Endothelial cell of umbilical vein (primary cell): Measurements from ENCODE around the gene FRMD4A. TPM values are rescaled to one million over a fixed set of nuclear protein-coding genes. Genes with fewer than 3 reads are reported as not detected.

ENCODE experiments used
- BruUV-seq: library from RNA; stranded (reverse); fragments of 400-500 nt; replicated peaks from 2 replicates; lab custom pipeline; 2021; lab: Mats Ljungman, UMichigan
- CTCF ChIA-PET: fragments of 300-600, 350-600 bp; sonication (Branson Sonifier 250); formaldehyde crosslinking; loops from one replicate; lab custom pipeline; 2021; ENCODE audit warnings: antibody characterized with exemption, inconsistent platforms; lab: Charles Lee
- POLR2A ChIA-PET: fragments of 300-600, 350-600 bp; sonication (Branson Sonifier 250); formaldehyde crosslinking; loops from one replicate; lab custom pipeline; 2021; ENCODE audit warnings: antibody characterized with exemption, inconsistent platforms; lab: Charles Lee
- DNase-seq: peaks from one replicate; pipeline ENCODE4 v3.0.0-alpha.2; 2011; ENCODE audit warnings: low read depth, low spot score
- FAIRE-seq: peaks from 2 replicates; lab custom pipeline; 2011; peaks lifted over from hg19 to GRCh38; lab: Jason Lieb, UNC
- H2AFZ ChIP-seq: 2 replicates; pipeline ENCODE4 v1.6.0; 2012; ENCODE audit warnings: low read depth, low read length, control low read depth, inconsistent platforms
- H3K27ac ChIP-seq: 2 replicates; pipeline ENCODE4 v1.5.1; 2011; ENCODE audit warnings: low read depth, mild to moderate bottlenecking, control low read depth, low read length, moderate library complexity; ENCODE audit not compliant: insufficient read depth
- H3K27me3 ChIP-seq, 2 experiments: 2 replicates each; pipeline versions ENCODE4 v1.6.0 to v1.6.1; 2011; ENCODE audit warnings: low read length in 2 of 2, mixed read lengths in 1 of 2; ENCODE audit not compliant: control insufficient read depth in 2 of 2, insufficient read depth in 2 of 2
- H3K36me3 ChIP-seq, 2 experiments: 2 replicates in 1 of 2; 3 replicates in 1 of 2; pipeline ENCODE4 v1.5.1; 2011; ENCODE audit warnings: low read length in 2 of 2, mild to moderate bottlenecking in 1 of 2, moderate library complexity in 1 of 2; ENCODE audit not compliant: control insufficient read depth in 2 of 2, insufficient read depth in 2 of 2; ENCODE audit errors: extremely low read depth in 1 of 2
- H3K4me1 ChIP-seq: 3 replicates; pipeline ENCODE4 v1.5.1; 2011; ENCODE audit warnings: mild to moderate bottlenecking, low read length; ENCODE audit not compliant: control insufficient read depth, insufficient read depth; ENCODE audit errors: extremely low read depth
- H3K4me2 ChIP-seq: 2 replicates; pipeline ENCODE4 v1.6.1; 2011; ENCODE audit warnings: low read length, control low read depth, mixed read lengths; ENCODE audit not compliant: insufficient read depth
- H3K4me3 ChIP-seq, 3 experiments: fragments of 200-600 bp in 1 of 3; sonication (generic), shearing (Covaris generic) in 1 of 3; replicated peaks in 1 of 3; 2 replicates each; pipeline ENCODE4 v1.5.1; 2011 to 2016; ENCODE audit warnings: control low read depth in 3 of 3, low read length in 3 of 3, mild to moderate bottlenecking in 2 of 3, inconsistent platforms in 1 of 3, low read depth in 1 of 3, moderate library complexity in 1 of 3; ENCODE audit not compliant: insufficient read depth in 1 of 3
- H3K79me2 ChIP-seq: 2 replicates; pipeline ENCODE4 v1.6.0; 2012; ENCODE audit warnings: low read length, inconsistent platforms; ENCODE audit not compliant: control insufficient read depth, insufficient read depth
- H3K9ac ChIP-seq: replicated peaks from 2 replicates; pipeline ENCODE3; 2011; ENCODE audit warnings: low read length, control low read depth; ENCODE audit not compliant: insufficient read depth; ENCODE audit errors: extremely low read depth
- H3K9me1 ChIP-seq: replicated peaks from 3 replicates; pipeline ENCODE4 v1.6.0; 2011; ENCODE audit warnings: mild to moderate bottlenecking, low read length; ENCODE audit not compliant: control insufficient read depth, insufficient read depth; ENCODE audit errors: extremely low read depth
- H3K9me3 ChIP-seq: replicated peaks from 2 replicates; pipeline ENCODE4 v1.5.1; 2012; ENCODE audit warnings: low read length, inconsistent platforms; ENCODE audit not compliant: control insufficient read depth, insufficient read depth
- H4K20me1 ChIP-seq: replicated peaks from 2 replicates; pipeline ENCODE3; 2011; ENCODE audit warnings: mild to moderate bottlenecking, low read length; ENCODE audit not compliant: control insufficient read depth, insufficient read depth; ENCODE audit errors: extremely low read depth
- EZH2 ChIP-seq: IDR thresholded peaks from 2 replicates; pipeline ENCODE4 v1.6.1; 2012; ENCODE audit warnings: borderline replicate concordance, low read depth, mild to moderate bottlenecking, moderate library complexity, low read length, inconsistent platforms; ENCODE audit not compliant: severe bottlenecking
- FOS ChIP-seq: IDR thresholded peaks from 2 replicates; pipeline ENCODE4 v1.6.1; 2011; ENCODE audit warnings: mild to moderate bottlenecking, low read length, moderate library complexity, borderline replicate concordance; ENCODE audit not compliant: insufficient read depth
- GATA2 ChIP-seq: IDR thresholded peaks from 2 replicates; pipeline ENCODE4 v1.7.0; 2011; ENCODE audit warnings: low read depth, mild to moderate bottlenecking, moderate library complexity, mixed read lengths, low read length; ENCODE audit not compliant: insufficient read length, insufficient read depth
- JUN ChIP-seq: IDR thresholded peaks from 2 replicates; pipeline ENCODE4 v1.6.1; 2011; ENCODE audit warnings: borderline replicate concordance, low read depth; ENCODE audit not compliant: insufficient read length, insufficient read depth
- MYC ChIP-seq: IDR thresholded peaks from one replicate; pipeline ENCODE4 v1.6.1; 2011; ENCODE audit warnings: mild to moderate bottlenecking, low read depth, low read length
- POLR2A ChIP-seq: IDR thresholded peaks from 2 replicates; pipeline ENCODE4 v1.6.1; 2012; ENCODE audit warnings: low read depth, mild to moderate bottlenecking, control low read depth, low read length
- POLR2AphosphoS5 ChIP-seq: IDR thresholded peaks from 2 replicates; pipeline ENCODE4 v1.6.1; 2012; ENCODE audit warnings: low read depth, mild to moderate bottlenecking, control low read depth, low read length, moderate library complexity; ENCODE audit not compliant: insufficient read depth
- dilution Hi-C: fragments of 300-500 bp; cut with MboI; formaldehyde crosslinking; loops from one replicate; pipeline ENCODE4 v1.15.0; 2019; ENCODE audit warnings: low sequenced_read_pairs; ENCODE audit not compliant: extremely low pct_ligation_motif_present
- intact Hi-C: fragments of 100-400 bp; cut with micrococcal nuclease; formaldehyde crosslinking; loops from one replicate; pipeline ENCODE4 v1.10.0; 2022
- polyA plus RNA-seq, 4 experiments: library from polyadenylated mRNA; depleted of rRNA in 3 of 4; stranded (reverse) in 3 of 4; unstranded in 1 of 4; fragments of >200 nt; gene quantifications; 2 replicates each; pipeline versions ENCODE4 v1.2.1 to v1.2.3, GENCODE V29; 2011 to 2012; ENCODE audit warnings: missing spikeins in 1 of 4
- total RNA-seq: library from RNA; stranded (reverse); gene quantifications from 2 replicates; pipeline ENCODE4 v1.2.3, GENCODE V29; 2021
- TF ChIP-seq, protein P1 (sequence below): IDR thresholded peaks from 2 replicates; pipeline ENCODE4 v1.6.1; 2011; ENCODE audit not compliant: insufficient read depth, insufficient read length
- TF ChIP-seq, protein P2 (sequence below), 2 donors: IDR thresholded peaks; 1 replicate in 1 of 2; 2 replicates in 1 of 2; pipeline ENCODE4 v1.5.1; 2011; ENCODE audit warnings: low read length in 2 of 2, mild to moderate bottlenecking in 2 of 2, moderate library complexity in 2 of 2, control low read depth in 1 of 2, inconsistent platforms in 1 of 2, low read depth in 1 of 2; ENCODE audit not compliant: insufficient read depth in 1 of 2; ENCODE audit errors: extremely low read depth in 1 of 2

Gene FRMD4A
- total and polyA plus RNA-seq, 2 donors (not counting 3 experiments of a cell fraction or from before 2014, with no cell fraction given) = 123 to 148 TPM

DNA sequence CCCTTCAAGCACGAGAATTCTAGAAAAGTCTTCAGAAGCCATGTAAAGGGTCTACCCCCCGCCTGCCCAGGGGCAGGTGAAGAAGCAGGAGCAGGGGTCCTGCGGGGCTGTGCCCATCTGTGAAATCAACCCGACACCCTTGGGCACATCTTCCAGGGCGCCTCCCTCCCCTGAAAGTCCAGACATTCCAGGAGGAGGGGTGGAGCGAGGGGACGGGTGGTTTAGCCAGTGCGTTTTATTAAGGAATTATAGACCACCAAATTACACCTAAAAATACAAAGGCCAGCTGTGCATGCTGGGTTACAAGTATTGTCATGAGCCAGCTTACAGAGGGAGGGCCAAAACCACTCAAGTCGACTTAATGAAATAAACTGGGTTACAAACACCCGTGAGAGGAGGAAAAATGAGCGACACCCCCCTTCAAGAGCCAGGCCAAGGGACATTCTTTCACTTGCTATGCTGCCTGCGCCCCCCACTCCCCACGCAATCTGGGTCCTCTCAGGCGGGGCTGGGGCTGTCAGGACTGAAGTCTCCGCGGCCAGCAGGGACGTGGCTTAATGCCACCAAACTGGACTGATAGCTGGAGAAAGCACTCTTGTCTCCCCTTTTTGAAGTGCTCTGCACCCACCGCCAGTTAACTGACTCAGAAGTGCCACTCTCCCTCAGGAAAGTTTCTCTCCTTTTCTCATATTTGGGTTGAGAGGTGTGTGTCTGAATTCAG lies 360.3 kb downstream of the FRMD4A start:
- Histone ChIP-seq H3K9ac (no peak overlapping the region), H3K27me3 (no peaks in the 10 kb centered on the region), H3K4me3 (no peak overlapping the region), H3K4me1 (peaks cover 24% of the 10 kb centered on the region), H3K9me3 (no peaks in the 10 kb centered on the region), H3K27ac (no peak overlapping the region), H3K79me2 (no peaks in the 10 kb centered on the region), H3K4me2 (no peak overlapping the region), H3K9me1 (no peaks in the 10 kb centered on the region), H3K36me3 (no peaks in the 10 kb centered on the region), H4K20me1 (no peaks in the 10 kb centered on the region), H2AFZ (no peak overlapping the region)
- dilution Hi-C loops (no loop called here), intact Hi-C loops (no loop called here)
- TF ChIP-seq MYC (no peak), POLR2A (no peak), JUN (no peak), GATA2 (no peak), POLR2AphosphoS5 (no peak), EZH2 (no peak), FOS (no peak)
- TF ChIP-seq, protein P1, sequence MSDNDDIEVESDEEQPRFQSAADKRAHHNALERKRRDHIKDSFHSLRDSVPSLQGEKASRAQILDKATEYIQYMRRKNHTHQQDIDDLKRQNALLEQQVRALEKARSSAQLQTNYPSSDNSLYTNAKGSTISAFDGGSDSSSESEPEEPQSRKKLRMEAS = no peak
- TF ChIP-seq, protein P2, sequence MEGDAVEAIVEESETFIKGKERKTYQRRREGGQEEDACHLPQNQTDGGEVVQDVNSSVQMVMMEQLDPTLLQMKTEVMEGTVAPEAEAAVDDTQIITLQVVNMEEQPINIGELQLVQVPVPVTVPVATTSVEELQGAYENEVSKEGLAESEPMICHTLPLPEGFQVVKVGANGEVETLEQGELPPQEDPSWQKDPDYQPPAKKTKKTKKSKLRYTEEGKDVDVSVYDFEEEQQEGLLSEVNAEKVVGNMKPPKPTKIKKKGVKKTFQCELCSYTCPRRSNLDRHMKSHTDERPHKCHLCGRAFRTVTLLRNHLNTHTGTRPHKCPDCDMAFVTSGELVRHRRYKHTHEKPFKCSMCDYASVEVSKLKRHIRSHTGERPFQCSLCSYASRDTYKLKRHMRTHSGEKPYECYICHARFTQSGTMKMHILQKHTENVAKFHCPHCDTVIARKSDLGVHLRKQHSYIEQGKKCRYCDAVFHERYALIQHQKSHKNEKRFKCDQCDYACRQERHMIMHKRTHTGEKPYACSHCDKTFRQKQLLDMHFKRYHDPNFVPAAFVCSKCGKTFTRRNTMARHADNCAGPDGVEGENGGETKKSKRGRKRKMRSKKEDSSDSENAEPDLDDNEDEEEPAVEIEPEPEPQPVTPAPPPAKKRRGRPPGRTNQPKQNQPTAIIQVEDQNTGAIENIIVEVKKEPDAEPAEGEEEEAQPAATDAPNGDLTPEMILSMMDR (IDR thresholded peaks at IDR 0.05; ENCODE audit: extremely low read depth in 1 of 2, insufficient read depth in 1 of 2, low read depth in 1 of 2, low read length in 2 of 2) = no peak
- no peak for DNase-seq
- POLR2A ChIA-PET = no interaction called here
- no TSS peak for BruUV-seq
- FAIRE-seq = no peak
- CTCF ChIA-PET = interaction anchor here (1.4 kb wide), 1 partner anchor 11 kb away, joined by 4 read pairs; no protein-coding TSS in a partner anchor
